K562 (cell line): ENCODE measurements around the gene TXNL4A. TPM values are rescaled to one million over a fixed set of nuclear protein-coding genes. Genes with fewer than 3 reads are reported as not detected.

ENCODE experiments used
- CSDE1 ChIP-seq, 2 experiments: fragments of 450-650 bp; IDR thresholded peaks; 2 replicates each; pipeline ENCODE4 v1.6.1; 2016; ENCODE audit warnings: mild to moderate bottlenecking in 1 of 2
- HDAC2 ChIP-seq: fragments of 450-650 bp; IDR thresholded peaks from 2 replicates; pipeline ENCODE4 v1.6.1; 2016; ENCODE audit warnings: mild to moderate bottlenecking
- NBN ChIP-seq: fragments of 450-650 bp; IDR thresholded peaks from 2 replicates; pipeline ENCODE4 v1.6.1; 2016; ENCODE audit warnings: low read depth, mild to moderate bottlenecking
- NONO ChIP-seq, 2 experiments: fragments of 200-400 bp in 1 of 2; fragments of 450-650 bp in 1 of 2; formaldehyde crosslinking in 1 of 2; IDR thresholded peaks; 2 replicates each; pipeline ENCODE4 v1.6.1; 2017; ENCODE audit warnings: low read depth in 2 of 2, mild to moderate bottlenecking in 2 of 2, moderate library complexity in 2 of 2, low read length in 1 of 2
- RBM39 ChIP-seq: fragments of 200-400 bp; formaldehyde crosslinking; optimal IDR thresholded peaks from 2 replicates; pipeline ENCODE3; 2018; ENCODE audit warnings: low read depth, low read length
- TRIM24 ChIP-seq, 2 experiments: fragments of 450-650 bp; IDR thresholded peaks; 2 replicates each; pipeline ENCODE4 v1.6.1; 2016
- TRIM28 ChIP-seq: fragments of 450-650 bp; IDR thresholded peaks from 2 replicates; pipeline ENCODE4 v1.6.1; 2017
- XRCC3 ChIP-seq: fragments of 450-650 bp; IDR thresholded peaks from 2 replicates; pipeline ENCODE4 v1.6.1; 2017; ENCODE audit warnings: mild to moderate bottlenecking, moderate library complexity
- ZNF134 ChIP-seq: fragments of 250-450 bp; sonication (Bioruptor Pico); conservative IDR thresholded peaks from 2 replicates; pipeline ENCODE4 v1.4.0; 2020
- ZNF444 ChIP-seq: fragments of 250-450 bp; sonication (Bioruptor Pico); IDR thresholded peaks from 2 replicates; pipeline ENCODE4 v1.4.0; 2020; ENCODE audit warnings: mild to moderate bottlenecking, moderate library complexity
- ZNF766 ChIP-seq: fragments of 200-800 bp; sonication (Bioruptor generic); conservative IDR thresholded peaks from 2 replicates; pipeline ENCODE4 v1.6.1; 2016; ENCODE audit warnings: missing genetic modification characterization, missing compliant biosample characterization
- ZNF785 ChIP-seq: fragments of 250-450 bp; sonication (Bioruptor Pico); IDR thresholded peaks from 2 replicates; pipeline ENCODE4 v1.4.0; 2020; ENCODE audit warnings: mild to moderate bottlenecking
- polyA plus RNA-seq, 8 experiments: library from polyadenylated mRNA; depleted of rRNA in 4 of 8; stranded (reverse) in 5 of 8; unstranded in 3 of 8; fragments of >200 nt; fragmentation: Nextera tagmentation in 2 of 8; fragmentation: Illumina TruSeq in 1 of 8; extraction: Ambion mirVana in 2 of 8; extraction: Trizol in 1 of 8; gene quantifications; 2 replicates each; pipeline versions ENCODE4 v1.2.1 to v1.2.3, GENCODE V29; 2011 to 2014; ENCODE audit warnings: inconsistent platforms in 1 of 8, missing spikeins in 1 of 8
- total RNA-seq, 7 experiments: library from RNA; depleted of rRNA in 6 of 7; stranded (reverse); fragments of >200 nt in 6 of 7; fragmentation: Illumina TruSeq in 2 of 7; extraction: Trizol in 2 of 7; gene quantifications; 2 replicates each; pipeline versions ENCODE4 v1.2.1 to v1.2.3, GENCODE V29; 2011 to 2021; ENCODE audit warnings: low replicate concordance in 1 of 7
- TF ChIP-seq, protein P1 (sequence below), 2 experiments: IDR thresholded peaks; 2 replicates each; pipeline ENCODE4 v1.6.1; 2011; ENCODE audit warnings: borderline replicate concordance in 1 of 2, control low read depth in 1 of 2, low read depth in 1 of 2, low read length in 1 of 2, mild to moderate bottlenecking in 1 of 2, mixed read lengths in 1 of 2, moderate library complexity in 1 of 2; ENCODE audit not compliant: insufficient read depth in 1 of 2, insufficient read length in 1 of 2, poor library complexity in 1 of 2, severe bottlenecking in 1 of 2; ENCODE audit errors: extremely low read depth in 1 of 2

Gene TXNL4A
- total and polyA plus RNA-seq, 9 of the 15 experiments (the other 6 are each of a cell fraction or from before 2014, with no cell fraction given) = 27.0 to 132 (median 87.5) TPM

DNA sequence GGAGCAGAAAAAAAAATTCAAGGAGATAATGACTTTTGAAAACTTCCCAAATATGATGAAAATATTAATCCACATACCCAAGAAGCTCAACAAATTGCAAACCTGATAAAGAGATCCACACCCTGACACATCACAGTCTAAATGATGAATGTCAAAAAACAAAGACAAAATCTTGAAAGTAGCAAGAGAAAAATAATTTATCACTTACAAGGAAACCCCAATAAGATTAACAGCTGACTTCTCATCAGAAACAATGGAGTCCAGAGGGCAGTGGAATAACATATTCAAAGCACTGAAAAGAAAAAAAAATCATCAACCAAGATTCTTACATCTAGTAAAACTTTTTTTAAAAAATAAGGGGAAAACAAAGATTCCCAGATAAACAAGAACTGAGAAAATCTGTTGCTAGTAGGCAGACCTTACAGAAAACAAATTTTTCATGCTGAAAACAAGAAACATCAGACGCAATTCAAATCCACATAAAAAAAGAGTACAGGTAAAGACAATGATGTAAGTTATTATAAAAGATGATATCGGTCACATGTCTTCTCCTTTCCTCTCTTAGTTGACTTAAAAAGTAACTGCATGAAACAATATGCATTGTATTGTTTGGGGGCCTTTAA lies 58.2 kb downstream of the TXNL4A start (continued):
- TF ChIP-seq XRCC3 (peak; percentile 74; the same call in 1 of the 2 replicates), TRIM28 (peak; percentile 98), ZNF134 (CRISPR knock-in tag) (no peak), ZNF766 (CRISPR knock-in tag) (peak; percentile 95), NONO (IDR thresholded peaks at IDR 0.05; ENCODE audit: low read depth in 2 of 2, low read length in 1 of 2) (no peak), TRIM24 (IDR thresholded peaks at IDR 0.05) (peak in 1 of 2 experiments; percentile 65; a peak in 1 of 4 replicates), CSDE1 (IDR thresholded peaks at IDR 0.05) (no peak), HDAC2 (no peak), ZNF785 (CRISPR knock-in tag) (no peak), RBM39 (no peak), ZNF444 (no peak), NBN (peak; percentile 52; the same call in 1 of the 2 replicates)
- TF ChIP-seq, protein P1, sequence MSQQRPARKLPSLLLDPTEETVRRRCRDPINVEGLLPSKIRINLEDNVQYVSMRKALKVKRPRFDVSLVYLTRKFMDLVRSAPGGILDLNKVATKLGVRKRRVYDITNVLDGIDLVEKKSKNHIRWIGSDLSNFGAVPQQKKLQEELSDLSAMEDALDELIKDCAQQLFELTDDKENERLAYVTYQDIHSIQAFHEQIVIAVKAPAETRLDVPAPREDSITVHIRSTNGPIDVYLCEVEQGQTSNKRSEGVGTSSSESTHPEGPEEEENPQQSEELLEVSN (IDR thresholded peaks at IDR 0.05; ENCODE audit: borderline replicate concordance in 1 of 2, extremely low read depth in 1 of 2, insufficient read depth in 1 of 2, insufficient read length in 1 of 2, low read depth in 1 of 2, low read length in 1 of 2, poor library complexity in 1 of 2, severe bottlenecking in 1 of 2) = no peak
